ENCODE results near the gene SKP1.

DNA sequence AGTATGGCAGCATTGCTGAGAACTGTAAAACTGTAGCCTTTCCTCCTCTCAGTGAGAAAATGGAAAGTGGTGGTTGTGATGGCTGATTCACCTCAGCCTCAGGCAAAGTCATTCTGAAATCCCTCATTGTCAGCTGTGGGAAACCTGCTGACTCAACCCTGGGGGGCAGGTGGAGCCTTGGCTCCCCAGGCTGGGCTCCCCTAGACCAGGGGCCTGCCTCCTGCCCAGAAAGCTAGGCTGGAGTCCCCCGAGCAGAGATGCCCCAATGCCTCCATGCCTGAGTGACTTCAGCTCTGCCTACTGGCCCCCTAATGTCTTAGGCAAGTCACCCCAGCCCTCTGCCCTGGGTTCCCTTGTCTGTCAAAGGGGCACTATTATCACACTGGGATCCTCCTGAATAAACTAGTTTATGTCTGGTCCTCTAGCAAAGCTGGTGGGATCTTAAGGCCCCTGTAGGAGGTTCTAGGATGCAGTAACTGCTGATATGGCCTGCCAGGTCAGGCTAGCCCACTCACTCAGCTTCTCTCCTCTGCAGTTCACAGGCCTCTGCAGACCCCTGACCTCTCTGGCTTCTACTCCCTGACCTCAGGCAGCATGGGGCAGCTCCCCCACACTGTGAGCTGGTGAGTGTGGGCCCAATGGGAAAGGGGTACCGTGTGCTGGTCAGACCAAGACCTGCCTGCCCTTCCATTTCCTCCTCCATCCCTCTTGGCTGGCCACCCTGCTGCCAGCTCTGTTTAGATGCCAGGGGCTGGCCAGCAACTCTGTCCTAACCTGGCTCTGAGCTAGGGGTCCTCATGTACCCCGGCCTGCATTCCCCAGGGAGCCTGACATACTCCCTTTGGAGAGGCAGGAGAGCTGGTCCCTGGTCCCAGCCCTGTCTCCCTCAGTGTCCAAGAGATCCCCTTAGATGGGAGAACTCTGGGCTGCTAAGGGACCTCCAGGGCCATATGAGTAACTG is 38.1 kb downstream of the SKP1 start:
- TF ChIP-seq CTCF (IDR thresholded peaks at IDR 0.05) (no peak), POLR2A (IDR thresholded peaks at IDR 0.05) (no peak), EP300 (IDR thresholded peaks at IDR 0.05; ENCODE audit: low read depth) (no peak)

All from transverse colon (tissue), 3 donors.